GM06990 (cell line): ENCODE data around the gene UMOD.

Source experiments
- DNase-seq: peaks from one replicate; pipeline ENCODE4 v3.0.0-alpha.2; 2011; ENCODE audit not compliant: insufficient read length; ENCODE audit errors: extremely low read depth
- H3K27me3 ChIP-seq: replicated peaks from 2 replicates; pipeline ENCODE4 v1.6.0; 2011; ENCODE audit warnings: low read length; ENCODE audit not compliant: control insufficient read depth, insufficient read depth
- H3K36me3 ChIP-seq: 2 replicates; pipeline ENCODE4 v1.5.1; 2011; ENCODE audit warnings: low read length; ENCODE audit not compliant: control insufficient read depth, insufficient read depth
- H3K4me3 ChIP-seq: replicated peaks from 2 replicates; pipeline ENCODE4 v1.5.1; 2011; ENCODE audit warnings: low read depth, mild to moderate bottlenecking, control low read depth, low read length
- TF ChIP-seq, protein P1 (sequence below): IDR thresholded peaks from 2 replicates; pipeline ENCODE4 v1.5.1; 2011; ENCODE audit warnings: low read length, control low read depth, mild to moderate bottlenecking, inconsistent platforms; ENCODE audit not compliant: insufficient read depth, poor library complexity, severe bottlenecking

UMOD gene

DNA sequence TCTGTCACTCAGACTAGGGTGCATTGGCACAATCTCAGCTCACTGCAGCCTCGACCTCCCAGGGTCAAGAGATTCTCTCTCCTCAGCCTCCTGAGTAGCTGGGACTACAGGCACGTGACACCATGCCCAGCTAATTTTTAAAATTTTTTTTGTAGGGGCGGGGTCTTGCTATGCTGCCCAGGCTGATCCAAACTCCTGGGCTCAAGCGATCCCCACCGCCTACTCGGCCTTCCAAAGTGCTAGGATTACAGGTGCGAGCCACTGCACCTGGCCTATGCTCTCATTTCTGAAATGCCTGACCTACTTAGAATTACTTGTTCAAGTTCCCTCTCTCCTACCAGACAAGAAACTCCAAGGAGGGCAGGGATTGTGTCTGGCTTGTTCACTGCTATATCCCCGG lies 20.1 kb downstream of the UMOD start:
- Histone ChIP-seq H3K36me3 (no peaks in the 10 kb centered on the region), H3K4me3 (no peak overlapping the region), H3K27me3 (no peaks in the 10 kb centered on the region; the same call in 1 of the 2 replicates)
- TF ChIP-seq, protein P1, sequence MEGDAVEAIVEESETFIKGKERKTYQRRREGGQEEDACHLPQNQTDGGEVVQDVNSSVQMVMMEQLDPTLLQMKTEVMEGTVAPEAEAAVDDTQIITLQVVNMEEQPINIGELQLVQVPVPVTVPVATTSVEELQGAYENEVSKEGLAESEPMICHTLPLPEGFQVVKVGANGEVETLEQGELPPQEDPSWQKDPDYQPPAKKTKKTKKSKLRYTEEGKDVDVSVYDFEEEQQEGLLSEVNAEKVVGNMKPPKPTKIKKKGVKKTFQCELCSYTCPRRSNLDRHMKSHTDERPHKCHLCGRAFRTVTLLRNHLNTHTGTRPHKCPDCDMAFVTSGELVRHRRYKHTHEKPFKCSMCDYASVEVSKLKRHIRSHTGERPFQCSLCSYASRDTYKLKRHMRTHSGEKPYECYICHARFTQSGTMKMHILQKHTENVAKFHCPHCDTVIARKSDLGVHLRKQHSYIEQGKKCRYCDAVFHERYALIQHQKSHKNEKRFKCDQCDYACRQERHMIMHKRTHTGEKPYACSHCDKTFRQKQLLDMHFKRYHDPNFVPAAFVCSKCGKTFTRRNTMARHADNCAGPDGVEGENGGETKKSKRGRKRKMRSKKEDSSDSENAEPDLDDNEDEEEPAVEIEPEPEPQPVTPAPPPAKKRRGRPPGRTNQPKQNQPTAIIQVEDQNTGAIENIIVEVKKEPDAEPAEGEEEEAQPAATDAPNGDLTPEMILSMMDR: no peak
- DNase-seq: no peak

DNA sequence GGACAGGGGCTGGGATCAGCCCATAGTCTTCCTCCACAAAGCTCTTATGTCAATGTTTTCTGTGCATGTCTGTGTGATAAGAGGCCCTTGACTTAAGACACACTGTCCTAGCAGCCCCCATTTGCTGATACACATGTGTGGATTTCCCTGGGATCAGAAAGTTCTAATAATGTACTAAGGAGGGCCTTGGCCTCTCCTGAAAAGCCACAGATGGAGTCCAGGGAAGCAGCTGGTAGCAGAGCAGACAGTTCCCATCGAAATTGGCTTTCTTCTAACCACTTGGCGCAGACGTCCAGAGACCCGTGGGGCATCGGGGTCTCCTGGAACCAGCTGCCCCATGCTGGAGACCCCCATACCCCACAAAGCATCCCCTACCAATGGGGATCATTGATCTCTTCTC lies 20.9 kb downstream of the UMOD start:
- DNase-seq: no peak
- H3K36me3 ChIP-seq: no peaks in the 10 kb centered on the region
- no peak overlapping the region for H3K4me3 ChIP-seq
- TF ChIP-seq, protein P1: no peak
- no peaks in the 10 kb centered on the region; the same call in 1 of the 2 replicates for H3K27me3 ChIP-seq

DNA sequence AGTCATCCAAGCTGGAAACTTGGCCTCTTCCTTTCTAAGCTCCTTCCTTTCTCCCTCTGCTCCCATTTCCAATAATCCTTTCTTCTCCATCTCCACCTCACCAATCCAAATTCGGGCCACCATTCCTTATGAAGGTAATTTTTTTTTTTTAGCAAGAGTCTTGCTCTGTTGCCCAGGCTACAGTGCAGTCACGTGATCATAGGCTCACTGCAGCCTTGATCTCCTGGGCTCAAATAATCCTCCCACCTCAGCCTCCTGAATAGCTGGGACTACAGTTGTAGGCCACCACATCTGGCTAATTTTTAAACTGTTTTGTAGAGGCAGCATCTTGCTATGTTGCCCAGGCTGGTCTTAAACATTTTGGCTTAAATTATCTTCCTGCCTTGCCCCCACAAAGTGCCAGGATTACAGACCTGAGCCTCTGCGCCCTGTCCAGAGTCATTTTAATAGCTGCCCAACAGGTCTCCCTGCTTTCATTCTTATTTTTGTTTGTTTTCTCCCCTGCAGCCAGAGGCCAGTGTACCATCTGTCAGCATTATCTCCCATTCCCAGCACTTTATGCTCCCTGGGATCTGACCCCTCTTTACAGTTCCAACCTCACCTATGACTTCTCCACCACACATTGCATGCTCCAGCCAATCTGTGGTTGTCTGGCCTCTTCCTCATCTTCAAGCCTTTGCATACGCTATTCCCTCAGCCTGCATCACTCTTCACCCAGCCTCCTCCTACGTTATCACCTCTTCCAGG lies 22.9 kb downstream of the UMOD start:
- H3K36me3 ChIP-seq: no peaks in the 10 kb centered on the region
- TF ChIP-seq, protein P1: no peak
- no peak overlapping the region for H3K4me3 ChIP-seq
- no peak for DNase-seq
- no peaks in the 10 kb centered on the region for H3K27me3 ChIP-seq

DNA sequence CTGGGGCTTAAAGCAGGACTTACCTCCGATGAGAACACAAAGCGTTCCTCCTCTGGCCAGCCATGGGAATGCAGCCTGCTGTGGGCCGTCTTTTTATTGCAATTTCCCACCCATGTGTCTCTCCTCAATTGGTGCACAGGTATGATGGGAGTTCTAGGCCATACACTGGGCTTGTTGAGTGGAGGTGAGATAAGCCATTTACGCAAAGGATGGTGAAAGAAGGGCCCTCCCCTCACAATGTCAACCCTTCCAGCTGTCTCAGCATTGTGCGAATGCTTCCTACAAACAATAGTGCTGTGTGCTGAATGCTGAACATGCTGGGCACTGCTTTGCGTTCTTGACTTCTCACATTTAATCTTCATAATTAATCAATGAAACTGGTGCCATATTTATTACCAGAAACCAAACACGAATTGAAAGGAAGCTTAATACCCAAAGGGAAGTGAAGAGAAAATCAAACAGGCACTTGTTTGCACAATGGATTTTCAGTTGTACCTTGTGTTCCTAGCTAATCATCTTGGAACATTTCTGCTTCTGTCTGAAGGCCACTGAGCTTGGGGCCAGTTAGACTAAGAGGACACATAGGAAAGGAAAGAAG lies 25.0 kb downstream of the UMOD start, which contains the start of gene GP2:
GP2 (minus strand) TSS at position 70 of the 598 bp plus-strand sequence. CDS start 1,082 bp downstream, outside the sequence.
- TF ChIP-seq, protein P1: no peak
- H3K4me3 ChIP-seq: no peak within 1 kb of the TSS
- H3K27me3 ChIP-seq: no peaks in the 10 kb centered on the region
- DNase-seq: no peak
- no peaks in the 10 kb centered on the region for H3K36me3 ChIP-seq

DNA sequence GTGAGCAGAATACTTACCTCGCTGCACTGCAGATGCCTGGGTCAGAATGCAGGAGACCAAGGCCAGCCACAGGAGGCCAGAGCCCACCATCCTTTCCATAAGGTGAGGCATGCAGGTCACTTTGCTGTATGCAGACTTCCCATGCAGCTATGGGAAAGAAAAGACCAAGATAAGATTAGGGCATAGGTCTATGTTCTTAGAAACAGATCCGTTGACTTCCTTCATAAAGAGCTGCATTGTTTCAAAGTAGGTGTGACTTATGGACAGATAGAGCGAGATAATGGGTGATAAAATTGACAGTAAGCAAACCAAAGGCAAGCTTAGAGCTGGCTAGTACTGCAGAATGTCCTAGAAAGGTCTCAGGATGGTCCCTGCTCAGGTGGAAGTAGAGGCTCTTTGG lies 26.2 kb downstream of the UMOD start:
- no peak overlapping the region for H3K4me3 ChIP-seq
- DNase-seq: no peak
- no peaks in the 10 kb centered on the region for H3K36me3 ChIP-seq
- TF ChIP-seq, protein P1: no peak
- no peaks in the 10 kb centered on the region for H3K27me3 ChIP-seq
